NCI-H748 (cell line): ENCODE measurements around the gene EDRF1.

ENCODE experiments used
- DNase-seq: peaks from one replicate; lab custom pipeline; 2025; ENCODE audit not compliant: unreplicated experiment; lab: John Stamatoyannopoulos, UW

Gene EDRF1

GRCh38 chr10:125785791-125786190 lies 66.3 kb downstream of the EDRF1 start:
- DNase-seq = no peak

- DNase-seq = no peak
These were observed 68.9 kb downstream of the EDRF1 start for GRCh38 chr10:125788156-125789034.

GRCh38 chr10:125792342-125793300 lies 73.1 kb downstream of the EDRF1 start:
- no peak for DNase-seq

- no peak for DNase-seq
These were observed 75.6 kb downstream of the EDRF1 start for GRCh38 chr10:125795128-125795527.

- no peak for DNase-seq
These were observed 76.2 kb downstream of the EDRF1 start for GRCh38 chr10:125795637-125796190.

GRCh38 chr10:125797424-125797823 lies 77.9 kb downstream of the EDRF1 start:
- no peak for DNase-seq

- DNase-seq = no peak
These were observed 78.6 kb downstream of the EDRF1 start for GRCh38 chr10:125797994-125798662.

GRCh38 chr10:125799451-125800182 lies 80.1 kb downstream of the EDRF1 start:
- DNase-seq = no peak

GRCh38 chr10:125801574-125801973 lies 82.1 kb downstream of the EDRF1 start:
- no peak for DNase-seq

- no peak for DNase-seq
These were observed 82.6 kb downstream of the EDRF1 start for GRCh38 chr10:125802131-125802530.

GRCh38 chr10:125802739-125803138 lies 83.2 kb downstream of the EDRF1 start:
- no peak for DNase-seq

- DNase-seq = no peak
These were observed 88.5 kb downstream of the EDRF1 start for GRCh38 chr10:125808047-125808446.

GRCh38 chr10:125811251-125811650 lies 91.7 kb downstream of the EDRF1 start:
- no peak for DNase-seq

- DNase-seq = no peak
These were observed 92.7 kb downstream of the EDRF1 start for GRCh38 chr10:125812128-125812750.
